ENCODE data around the gene DPP6.
"Not testable (repeated sequence)": the region's sequence is repeated elsewhere in the genome, so short reads cannot be mapped to it uniquely, and the experiment has no call there.

The DPP6 gene

DNA sequence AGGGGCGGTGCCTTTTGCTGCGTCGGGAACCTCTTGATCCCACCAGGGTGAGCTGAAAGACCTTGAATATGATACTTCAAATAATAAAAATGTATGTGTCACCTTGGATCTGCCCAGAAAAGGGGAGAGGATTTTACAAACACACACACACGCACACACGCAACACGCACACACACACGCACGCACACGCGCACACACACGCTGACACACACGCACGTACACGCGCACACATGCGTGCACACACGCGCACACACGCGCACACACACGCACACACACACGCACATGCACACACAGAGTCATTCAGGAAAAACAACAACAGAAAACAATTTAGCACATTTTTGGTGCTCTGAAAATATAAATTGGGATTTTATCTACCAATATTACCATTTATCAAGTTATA lies 571.2 kb downstream of the DPP6 start:
- no peak for DNase-seq

DNA sequence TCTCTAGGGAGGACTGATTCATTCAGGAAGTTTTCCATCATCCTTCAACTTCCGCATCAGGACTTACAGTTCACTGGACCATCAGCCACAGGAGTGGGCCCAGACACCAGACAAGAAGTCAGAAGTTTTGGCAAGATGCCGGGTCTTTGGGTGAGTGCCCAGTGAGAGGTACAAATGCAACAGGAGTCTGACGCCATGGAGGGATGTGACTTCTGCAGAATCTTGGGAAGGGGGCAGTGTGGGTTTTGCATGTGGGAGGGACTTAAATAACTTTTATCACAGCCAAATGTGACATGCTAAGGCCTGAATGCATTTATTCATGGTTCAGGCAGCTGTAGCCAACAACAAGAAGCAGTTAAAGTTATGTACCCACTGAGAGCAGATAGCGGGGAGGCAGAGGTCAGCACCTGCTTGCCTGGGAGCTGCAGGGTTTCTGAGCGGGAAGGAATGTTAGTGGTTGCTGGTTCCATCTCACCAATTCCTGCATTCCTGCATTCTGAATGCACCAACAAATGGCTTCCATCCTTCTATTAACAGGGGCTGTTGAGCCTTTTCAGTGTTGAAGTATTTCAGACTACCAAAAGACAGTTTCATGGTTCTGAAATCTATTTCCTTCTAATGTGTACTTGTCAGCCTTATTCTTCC lies 575.6 kb downstream of the DPP6 start:
- DNase-seq: no peak

DNA sequence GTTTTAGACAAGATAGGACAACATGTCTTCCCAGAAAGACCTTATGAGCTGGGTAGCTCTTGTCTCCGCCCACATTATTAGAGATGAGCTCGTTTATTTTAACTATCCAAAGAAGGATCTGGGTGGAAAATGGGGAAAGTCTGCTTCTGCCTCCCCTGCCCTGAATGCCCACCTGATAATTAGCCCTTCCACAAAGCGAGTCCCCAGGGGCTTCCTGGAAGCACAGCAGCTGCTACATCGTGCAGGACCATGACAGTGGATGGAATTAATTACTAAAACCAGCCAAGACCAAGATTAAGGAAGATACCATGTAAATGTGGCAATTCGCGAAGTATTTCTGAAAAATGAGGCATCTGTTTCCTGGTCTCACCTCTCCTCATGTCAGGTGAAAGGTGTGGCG lies 576.4 kb downstream of the DPP6 start:
- no peak for DNase-seq

DNA sequence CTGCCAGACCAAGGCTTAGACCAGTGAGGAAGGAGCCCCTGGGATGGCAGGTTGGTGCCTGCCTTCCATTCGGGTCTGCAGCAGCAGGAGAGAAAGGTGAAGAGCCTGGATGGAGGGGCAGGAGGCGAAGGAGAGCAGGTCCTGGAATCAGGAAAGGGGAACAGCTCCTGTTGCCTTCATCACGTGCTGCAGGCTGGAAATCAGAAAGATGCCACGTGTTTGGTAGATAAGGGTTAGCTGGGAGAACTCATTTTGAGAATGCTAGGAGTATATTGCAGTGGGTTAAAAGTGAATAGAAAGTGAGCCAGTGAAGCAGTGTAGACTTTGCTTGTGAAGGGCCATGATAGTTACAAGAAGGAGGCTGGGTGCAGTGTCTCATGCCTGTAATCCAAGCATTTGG lies 579.0 kb downstream of the DPP6 start:
- no peak for DNase-seq

DNA sequence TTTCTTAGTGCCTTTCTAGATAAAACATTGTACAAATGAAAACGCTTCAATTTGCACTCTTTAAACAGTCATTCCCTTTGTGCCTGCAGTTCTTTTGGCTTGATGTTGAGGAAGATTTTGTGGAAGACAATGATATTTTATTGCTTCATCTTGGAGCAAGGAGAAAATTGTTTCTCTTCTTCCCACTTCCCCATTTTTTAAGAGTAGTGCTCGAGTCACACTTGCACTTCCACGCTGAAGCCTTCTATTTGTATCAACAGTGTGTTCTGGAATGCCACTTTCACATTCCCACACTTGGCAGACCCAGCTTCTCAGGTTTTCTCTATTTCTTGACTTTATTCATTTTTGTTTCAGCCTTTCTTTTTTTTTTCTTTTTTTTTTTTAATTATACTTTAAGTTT lies 581.4 kb downstream of the DPP6 start:
- DNase-seq: no peak

DNA sequence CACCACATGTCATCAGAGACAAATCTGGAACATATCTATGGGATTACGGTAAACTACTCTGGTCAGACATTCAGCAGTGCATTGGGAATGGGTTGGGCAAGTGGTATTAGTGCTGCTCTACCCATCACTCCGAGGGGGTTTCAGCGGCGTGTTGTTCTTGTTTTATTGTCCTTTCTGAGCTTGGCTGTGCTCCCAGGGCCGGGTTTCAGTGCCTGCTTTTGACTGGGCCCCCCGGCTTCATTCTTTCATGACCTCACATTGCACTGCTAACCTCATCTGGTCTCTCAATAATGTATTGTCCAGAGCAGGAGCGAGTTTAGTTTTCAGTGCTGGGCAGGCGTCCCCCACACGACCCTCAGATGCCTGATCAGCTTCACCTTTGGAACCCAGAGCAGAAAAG lies 586.1 kb downstream of the DPP6 start:
- no peak for DNase-seq

DNA sequence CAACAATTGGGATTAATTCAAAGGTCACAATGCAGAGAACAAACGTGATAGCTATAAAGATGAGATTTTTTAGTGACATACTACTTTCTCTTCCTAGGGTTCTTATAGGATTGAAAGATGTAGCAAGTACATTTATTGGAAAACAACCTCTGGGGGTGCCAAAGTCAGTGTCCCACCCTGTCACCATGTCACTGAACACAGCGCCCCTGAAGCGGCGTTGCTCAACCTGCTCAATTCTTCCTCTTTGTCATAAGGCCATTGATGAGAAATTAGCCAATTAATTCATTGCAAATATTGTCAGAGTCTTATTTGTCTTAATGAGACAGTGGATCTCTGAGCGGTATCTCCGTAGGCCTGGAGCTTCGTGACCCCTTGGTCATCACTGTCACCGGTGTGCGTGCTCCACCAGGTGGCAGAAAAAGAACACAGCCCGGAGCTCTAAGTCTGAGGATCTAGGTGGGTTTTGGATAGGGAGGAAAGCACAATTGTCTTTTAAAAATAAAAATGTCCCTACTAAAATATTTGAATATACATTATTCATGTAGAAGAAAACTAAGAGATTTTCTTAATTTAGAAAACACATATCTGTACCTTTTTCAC lies 588.2 kb downstream of the DPP6 start:
- DNase-seq: no peak

DNA sequence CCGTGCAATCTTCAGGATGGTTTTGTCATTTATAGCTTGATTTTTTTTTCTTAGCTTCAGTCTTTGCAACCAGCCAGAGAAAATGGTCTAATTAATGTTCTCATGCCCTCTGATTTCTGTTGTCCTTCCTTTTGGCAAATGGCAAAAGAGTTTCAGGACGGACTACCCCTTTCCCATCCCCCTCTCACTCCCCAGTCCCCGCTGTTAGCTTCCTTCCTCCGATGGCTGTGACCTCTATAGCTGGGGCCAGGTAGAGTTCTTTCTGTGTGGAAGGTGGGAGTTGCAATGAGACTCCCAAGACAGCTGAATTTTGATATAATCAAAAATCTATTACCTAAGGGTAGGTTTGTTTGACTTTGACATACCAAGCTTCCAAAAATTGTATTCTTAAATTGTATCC lies 588.7 kb downstream of the DPP6 start:
- no peak for DNase-seq

DNA sequence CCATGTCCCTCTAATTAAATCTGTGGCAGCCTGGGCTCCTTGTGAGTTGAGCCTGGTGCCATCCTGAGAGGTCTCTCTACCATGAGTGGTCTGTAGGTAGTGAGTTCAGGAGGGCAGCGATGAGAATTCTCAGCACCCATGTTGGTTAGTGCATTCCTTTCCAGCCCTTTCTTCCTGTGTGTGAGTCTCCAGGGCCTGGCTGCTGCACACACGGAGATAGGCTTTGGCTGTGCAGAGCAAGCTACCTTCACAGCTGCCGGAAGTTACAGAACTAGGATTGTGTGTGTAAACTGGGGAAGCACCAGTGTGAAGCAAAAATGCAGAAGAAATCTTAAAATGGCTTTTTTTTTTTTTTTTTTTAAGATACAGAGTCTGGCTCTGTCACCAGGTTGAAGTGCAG lies 592.2 kb downstream of the DPP6 start:
- DNase-seq: no peak

DNA sequence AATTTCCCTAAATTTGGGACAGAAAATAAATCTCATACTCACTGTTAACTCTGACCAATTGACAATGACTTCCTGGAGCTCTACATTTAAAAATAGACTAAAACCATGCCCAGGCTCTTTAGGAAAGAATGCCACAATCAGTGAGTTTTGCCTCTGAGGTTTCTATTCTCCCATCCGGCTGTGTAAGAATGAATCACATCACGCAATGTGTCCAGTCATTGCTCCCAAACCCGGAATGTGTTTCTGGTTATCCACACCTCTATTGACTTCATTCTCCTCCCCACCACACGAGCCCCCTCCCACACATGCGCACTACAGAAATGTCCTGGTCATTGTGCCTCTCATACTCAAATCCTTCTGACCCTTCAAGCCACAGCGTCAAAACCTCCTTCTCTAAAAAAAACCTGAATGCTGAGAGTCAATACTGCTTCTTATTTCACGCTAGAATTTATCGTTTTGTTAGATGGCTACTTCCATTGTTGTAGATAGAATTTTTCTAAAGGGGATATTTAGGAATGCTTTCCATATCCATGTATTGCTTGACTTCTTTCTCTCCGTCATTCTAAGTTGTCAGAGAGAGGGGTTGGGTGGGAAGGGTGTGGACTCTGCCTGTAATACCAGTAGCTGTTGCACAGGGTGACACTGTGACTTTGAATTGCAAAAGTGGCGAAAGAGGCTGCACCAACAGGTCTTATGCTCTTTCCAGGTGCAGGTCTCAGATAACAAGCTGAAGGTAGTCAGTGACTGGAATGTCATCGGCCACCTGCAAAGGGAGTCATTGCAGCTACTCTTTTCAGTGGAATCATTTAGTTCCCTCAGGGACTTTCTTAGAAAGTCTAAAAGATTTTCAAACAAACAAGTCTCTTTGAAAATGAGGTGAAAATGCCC lies 594.2 kb downstream of the DPP6 start:
- no peak for DNase-seq

DNA sequence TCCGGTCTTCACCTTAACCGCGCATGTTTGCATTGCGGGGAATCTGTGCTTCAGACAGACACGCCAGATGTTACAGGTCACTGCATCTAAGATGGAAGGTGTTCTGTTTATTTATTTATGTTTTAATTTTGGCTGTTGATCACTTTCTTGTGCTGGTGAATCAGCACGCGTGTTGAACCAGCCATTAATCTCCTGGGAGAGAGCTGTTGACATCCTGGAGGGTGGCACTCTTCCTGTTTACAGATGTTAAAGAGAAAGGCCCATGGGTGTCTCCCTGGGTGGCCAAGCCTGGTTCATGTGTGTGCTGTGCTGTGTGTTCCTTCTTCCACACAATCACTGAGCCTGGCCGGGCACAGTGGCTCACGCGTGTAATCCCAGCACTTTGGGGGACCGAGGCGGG lies 595.4 kb downstream of the DPP6 start:
- DNase-seq: no peak

DNA sequence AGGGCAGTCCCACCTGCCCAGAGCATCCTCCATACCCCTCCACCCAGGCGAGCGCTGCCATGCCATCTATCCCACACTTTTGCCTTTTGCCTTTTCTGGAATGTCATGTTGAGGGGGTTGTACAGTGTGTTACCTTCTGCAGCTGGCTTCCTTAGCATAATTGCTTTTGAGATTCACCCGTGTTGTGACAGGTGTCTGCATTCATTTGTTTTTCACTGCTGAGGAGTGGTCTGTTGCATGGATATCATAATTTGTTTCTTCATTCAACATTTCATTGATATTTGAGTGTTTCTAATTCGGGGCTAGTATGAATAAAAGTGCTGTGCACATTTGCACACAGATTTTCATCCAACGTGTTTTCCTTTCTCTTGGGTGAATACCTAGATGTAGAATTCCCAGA lies 596.8 kb downstream of the DPP6 start:
- no peak for DNase-seq

DNA sequence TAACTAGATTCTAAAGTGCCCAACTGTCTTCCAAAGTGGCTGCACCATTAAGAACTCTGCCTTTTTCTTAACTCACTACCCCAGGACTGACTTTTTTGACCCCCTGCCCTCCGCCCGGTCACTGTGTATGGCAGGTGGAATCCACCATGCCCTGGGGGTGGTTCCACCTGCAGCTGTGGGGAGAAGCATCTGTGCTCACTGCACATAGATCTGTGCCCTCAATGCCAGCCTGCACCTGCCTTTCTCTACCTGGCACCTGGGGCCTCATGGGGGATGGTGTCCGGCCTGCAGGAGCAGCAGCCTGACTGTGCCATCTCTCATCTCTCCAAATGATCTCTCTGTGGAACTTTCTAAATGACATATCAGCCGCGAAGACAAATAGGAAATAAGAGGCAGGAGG lies 597.2 kb downstream of the DPP6 start:
- no peak for DNase-seq

DNA sequence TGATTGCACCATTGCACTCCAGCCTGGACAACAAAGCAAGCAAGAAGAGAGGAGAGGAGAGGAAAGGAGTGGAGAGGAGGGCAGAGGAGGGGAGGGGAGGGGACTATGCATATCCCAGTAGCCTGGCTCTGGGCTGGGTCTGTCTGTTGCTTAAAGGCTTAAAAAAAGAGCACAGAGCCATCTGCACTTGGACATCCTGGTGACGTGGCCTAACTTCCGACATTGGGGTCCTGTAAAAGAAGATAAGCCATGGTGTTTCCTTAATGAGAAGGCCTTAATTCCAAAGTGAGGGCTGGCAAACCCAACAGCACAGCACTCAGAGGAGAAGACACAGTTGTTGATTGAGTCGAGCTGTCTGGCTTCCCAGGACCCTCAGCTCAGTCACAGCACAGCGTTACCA lies 598.1 kb downstream of the DPP6 start:
- DNase-seq: no peak

DNA sequence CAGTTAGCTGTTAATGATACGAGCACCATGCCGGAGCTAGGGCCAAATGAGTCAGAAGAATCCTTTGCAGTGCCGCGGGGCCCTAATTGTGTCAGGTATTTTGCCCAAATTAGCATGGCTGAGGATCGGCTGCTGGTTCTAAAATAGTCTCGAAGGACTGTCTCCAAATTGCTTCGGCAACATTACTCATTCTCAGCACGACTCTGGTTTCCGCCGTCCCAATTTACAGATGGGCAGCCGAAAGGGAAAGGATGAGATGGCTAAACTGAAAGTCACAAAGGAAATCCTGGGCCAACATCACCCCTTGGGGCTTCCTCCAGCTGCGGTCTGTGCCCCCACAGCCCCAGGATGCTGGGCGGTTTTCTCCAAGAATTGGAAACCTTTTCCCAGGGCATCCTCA lies 599.3 kb downstream of the DPP6 start:
- DNase-seq: no peak

DNA sequence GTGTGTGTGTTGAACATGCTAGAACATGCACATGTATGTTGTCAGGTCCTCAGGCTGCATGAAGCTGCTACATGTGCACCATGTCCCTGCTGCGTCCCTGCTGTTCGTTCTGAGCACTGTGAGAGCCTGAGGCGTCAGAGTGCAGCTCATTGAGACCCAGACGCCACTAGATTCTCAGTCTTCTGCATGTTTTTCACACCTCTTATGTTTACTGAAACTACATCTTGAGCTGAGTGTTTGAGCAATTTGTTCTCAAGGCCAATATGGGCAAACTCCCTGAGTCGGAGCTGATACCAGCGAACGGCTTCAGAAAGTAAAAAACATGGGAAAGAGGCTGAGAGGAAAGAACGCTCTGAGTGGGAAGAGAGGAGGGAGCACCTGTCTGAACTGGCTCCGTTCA lies 600.4 kb downstream of the DPP6 start:
- no peak for DNase-seq

DNA sequence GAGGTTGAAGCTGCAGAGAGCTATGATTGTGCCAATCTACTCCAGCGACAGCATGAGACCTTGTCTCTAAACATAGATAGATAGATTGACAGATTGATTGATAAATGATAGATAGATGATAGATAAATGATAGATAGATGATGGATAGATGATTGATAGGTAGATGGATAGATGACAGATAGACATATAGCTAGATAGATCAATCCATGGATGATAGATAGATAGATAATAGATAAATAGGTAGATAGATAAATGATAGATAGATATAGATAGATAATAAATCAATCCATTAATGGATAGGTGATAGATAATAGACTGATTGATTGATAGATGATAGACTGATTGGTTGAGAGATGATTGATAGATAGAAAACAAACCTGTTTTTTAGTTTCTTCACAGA lies 601.1 kb downstream of the DPP6 start:
- DNase-seq: no peak

DNA sequence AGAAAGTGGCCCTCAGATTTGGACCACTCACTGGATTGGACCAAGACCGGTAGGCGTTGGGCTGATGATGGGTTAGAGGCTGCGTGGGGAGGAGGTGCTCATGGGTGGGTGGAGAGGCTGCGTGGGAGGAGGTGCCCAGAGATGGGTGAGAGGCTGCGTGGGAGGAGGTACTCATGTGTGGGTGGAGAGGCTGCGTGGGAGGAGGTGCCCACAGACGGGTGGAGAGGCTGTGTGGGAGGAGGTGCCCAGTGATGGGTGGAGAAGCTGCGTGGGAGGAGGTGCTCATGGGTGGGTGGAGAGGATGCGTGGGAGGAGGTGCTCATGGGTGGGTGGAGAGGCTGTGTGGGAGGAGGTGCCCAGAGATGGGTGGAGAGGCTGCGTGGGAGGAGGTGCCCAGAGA lies 604.4 kb downstream of the DPP6 start:
- no peak for DNase-seq

DNA sequence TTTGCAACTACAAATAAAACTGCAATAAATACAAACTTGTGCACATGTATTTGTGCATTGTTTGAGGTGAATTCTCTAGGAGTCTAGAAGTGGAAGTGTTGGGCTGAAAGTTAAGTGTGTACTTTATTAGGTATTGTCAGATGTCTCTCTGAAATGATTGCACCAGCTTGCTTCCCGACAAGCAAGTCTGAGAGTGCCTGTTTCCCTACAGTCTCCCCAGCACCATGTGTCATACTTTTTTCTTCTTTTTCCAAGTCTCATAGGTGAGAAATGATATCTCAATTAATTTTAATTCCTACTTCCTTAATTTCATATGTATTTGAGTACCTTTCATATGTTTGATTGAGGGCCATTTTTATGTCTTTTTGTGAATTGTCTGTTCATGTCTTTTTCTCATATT lies 614.6 kb downstream of the DPP6 start:
- no peak for DNase-seq

DNA sequence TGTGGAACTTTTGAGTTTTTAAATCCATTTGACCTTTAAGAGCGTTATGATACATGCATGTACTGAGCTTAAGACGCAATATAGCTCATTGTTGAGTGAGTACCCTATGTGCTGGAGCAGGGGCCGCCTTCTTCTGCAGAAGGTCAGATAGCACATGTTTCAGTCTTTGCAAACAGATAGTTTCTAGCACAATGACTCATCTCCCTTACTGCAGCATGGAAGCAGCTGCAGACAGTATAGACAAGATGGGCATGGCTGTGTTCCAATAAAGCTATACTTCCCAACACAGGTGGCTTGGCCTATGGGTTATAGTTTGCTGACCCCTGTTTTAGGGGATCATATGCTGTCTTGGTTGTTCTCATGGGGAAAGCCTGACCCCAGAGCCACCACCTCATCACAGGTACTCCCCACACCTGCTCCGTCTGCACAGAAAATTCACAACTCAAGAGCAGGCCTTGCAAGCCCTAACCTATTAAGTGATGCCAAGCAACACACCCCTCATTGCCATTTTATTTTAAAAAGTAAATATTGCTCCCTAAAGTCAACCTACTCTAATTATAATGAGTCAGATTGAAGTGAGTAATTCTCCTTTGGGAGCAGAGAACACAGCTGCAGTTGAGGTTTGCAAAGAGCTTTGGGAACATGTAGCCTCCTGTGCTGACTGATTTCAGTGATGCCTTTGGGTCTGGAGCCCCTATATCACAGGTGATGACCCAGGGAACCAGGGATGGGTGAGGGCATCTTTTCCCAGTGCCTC lies 620.6 kb downstream of the DPP6 start:
- DNase-seq: no peak

DNA sequence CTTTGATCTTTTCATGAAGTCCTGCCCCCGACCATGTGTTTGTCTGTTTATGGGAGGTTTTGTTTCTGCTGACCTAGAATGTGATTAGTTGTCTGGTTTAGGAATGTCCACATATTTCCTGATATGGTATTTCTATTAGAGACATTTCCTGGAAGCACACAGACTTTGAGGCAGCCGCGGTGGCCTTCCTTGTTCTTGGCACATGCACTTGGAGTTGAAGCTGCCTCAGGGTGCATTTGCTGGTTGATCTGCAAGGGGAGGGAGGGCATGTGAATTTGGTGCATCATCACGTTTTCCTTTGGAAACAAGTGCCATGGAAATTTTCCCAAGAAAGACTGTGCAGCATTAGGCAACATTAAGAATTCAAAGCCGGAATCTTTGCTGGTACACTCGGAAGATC lies 622.0 kb downstream of the DPP6 start:
- no peak for DNase-seq

DNA sequence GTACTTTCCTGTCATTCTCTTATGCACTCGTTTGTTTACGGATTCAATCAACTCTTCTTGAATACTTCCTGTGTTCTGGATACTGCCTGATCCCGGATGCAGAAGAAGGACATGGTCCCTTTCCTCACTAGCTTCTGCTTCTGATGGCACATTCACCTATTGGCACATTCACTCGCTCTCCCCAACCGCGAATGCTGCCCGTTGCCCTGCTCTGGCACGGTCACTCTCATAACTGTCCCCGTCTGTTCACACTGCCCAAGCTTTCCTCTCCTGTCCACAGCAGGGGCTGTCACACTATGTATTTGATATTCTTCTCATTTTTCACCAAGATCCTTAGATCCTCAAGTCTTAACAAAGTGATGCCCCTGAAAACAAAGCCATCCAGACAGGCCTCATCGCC lies 623.4 kb downstream of the DPP6 start:
- DNase-seq: no peak

DNA sequence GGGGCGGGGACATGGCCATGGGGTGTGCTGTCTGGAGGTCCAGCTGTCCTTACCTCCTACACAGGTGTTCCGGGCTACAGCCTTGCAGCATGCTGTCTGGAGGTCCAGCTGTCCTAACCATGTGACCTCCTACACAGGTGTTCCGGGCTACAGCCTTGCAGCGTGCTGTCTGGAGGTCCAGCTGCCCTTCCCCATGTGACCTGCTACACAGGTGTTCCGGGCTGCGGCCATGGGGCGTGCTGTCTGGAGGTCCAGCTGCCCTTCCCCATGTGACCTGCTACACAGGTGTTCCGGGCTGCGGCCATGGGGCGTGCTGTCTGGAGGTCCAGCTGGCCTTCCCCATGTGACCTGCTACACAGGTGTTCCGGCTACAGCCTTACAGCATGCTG lies 623.8 kb downstream of the DPP6 start:
- not testable (repeated sequence) for DNase-seq

All from inflammatory macrophage (primary cell).